Neural cell (in vitro differentiated cells): ENCODE results near the gene SNRPA1.

Source experiments
- EP300 ChIP-seq: fragments of 450-650 bp; conservative IDR thresholded peaks from 2 replicates; pipeline ENCODE4 v1.6.1; 2014; ENCODE audit warnings: antibody characterized with exemption, mild to moderate bottlenecking, moderate library complexity; ENCODE audit not compliant: poor library complexity, severe bottlenecking
- EZH2 ChIP-seq: fragments of 200-600, 300-800 bp; shearing (Covaris generic), sonication (generic); IDR thresholded peaks from 2 replicates; pipeline ENCODE4 v1.6.1; 2014; ENCODE audit warnings: antibody characterized with exemption, low read length, borderline replicate concordance, mild to moderate bottlenecking; ENCODE audit not compliant: insufficient read depth, poor library complexity, severe bottlenecking
- TF ChIP-seq, protein P1 (sequence below): fragments of 450-650 bp; IDR thresholded peaks from 2 replicates; pipeline ENCODE4 v1.5.1; 2014; ENCODE audit warnings: antibody characterized with exemption, mild to moderate bottlenecking, moderate library complexity; ENCODE audit not compliant: poor library complexity, severe bottlenecking
- TF ChIP-seq, protein P2 (sequence below): IDR thresholded peaks from 2 replicates; pipeline ENCODE4 v1.6.1; 2012; ENCODE audit warnings: borderline replicate concordance

DNA sequence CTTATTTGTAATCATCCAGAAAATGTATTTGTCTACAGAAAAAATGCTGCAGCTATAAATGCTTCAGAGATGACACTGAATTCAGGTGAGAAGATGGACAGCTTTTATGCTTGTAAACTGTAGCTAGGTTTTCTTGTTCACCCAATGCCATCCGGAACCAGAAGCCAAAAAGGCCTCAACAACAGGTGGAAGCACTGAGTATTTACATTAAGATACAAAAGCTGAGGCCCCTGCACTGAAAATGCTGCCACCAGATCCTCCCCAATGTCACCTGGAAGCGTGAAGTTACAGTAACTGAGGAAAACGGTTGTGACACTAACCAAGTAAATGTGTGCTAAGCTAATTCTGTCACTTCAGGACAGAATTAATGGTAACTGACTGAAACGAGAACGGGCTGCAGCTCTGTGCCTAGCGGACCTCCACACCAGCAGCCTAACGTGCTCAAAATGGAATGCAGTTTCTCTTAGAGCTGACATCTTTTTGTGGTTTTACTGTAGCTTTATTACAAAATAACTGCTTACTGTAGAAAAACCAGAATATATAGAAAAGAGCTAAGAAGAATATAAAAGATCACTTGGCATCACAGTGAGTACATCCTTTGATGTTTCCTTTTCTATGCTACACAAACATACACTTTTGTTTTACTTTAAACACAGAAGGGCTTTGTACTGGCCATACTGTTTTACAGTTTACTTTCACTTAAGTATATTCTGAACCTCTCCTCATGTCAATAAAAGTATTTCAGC, 50.8 kb downstream of the SNRPA1 start:
- TF ChIP-seq, protein P1, sequence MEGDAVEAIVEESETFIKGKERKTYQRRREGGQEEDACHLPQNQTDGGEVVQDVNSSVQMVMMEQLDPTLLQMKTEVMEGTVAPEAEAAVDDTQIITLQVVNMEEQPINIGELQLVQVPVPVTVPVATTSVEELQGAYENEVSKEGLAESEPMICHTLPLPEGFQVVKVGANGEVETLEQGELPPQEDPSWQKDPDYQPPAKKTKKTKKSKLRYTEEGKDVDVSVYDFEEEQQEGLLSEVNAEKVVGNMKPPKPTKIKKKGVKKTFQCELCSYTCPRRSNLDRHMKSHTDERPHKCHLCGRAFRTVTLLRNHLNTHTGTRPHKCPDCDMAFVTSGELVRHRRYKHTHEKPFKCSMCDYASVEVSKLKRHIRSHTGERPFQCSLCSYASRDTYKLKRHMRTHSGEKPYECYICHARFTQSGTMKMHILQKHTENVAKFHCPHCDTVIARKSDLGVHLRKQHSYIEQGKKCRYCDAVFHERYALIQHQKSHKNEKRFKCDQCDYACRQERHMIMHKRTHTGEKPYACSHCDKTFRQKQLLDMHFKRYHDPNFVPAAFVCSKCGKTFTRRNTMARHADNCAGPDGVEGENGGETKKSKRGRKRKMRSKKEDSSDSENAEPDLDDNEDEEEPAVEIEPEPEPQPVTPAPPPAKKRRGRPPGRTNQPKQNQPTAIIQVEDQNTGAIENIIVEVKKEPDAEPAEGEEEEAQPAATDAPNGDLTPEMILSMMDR: no peak
- TF ChIP-seq EZH2 (no peak), EP300 (no peak)
- TF ChIP-seq, protein P2, sequence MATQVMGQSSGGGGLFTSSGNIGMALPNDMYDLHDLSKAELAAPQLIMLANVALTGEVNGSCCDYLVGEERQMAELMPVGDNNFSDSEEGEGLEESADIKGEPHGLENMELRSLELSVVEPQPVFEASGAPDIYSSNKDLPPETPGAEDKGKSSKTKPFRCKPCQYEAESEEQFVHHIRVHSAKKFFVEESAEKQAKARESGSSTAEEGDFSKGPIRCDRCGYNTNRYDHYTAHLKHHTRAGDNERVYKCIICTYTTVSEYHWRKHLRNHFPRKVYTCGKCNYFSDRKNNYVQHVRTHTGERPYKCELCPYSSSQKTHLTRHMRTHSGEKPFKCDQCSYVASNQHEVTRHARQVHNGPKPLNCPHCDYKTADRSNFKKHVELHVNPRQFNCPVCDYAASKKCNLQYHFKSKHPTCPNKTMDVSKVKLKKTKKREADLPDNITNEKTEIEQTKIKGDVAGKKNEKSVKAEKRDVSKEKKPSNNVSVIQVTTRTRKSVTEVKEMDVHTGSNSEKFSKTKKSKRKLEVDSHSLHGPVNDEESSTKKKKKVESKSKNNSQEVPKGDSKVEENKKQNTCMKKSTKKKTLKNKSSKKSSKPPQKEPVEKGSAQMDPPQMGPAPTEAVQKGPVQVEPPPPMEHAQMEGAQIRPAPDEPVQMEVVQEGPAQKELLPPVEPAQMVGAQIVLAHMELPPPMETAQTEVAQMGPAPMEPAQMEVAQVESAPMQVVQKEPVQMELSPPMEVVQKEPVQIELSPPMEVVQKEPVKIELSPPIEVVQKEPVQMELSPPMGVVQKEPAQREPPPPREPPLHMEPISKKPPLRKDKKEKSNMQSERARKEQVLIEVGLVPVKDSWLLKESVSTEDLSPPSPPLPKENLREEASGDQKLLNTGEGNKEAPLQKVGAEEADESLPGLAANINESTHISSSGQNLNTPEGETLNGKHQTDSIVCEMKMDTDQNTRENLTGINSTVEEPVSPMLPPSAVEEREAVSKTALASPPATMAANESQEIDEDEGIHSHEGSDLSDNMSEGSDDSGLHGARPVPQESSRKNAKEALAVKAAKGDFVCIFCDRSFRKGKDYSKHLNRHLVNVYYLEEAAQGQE: no peak
